ENCODE measurements around the gene SIGLEC7.

SIGLEC7 gene

DNA sequence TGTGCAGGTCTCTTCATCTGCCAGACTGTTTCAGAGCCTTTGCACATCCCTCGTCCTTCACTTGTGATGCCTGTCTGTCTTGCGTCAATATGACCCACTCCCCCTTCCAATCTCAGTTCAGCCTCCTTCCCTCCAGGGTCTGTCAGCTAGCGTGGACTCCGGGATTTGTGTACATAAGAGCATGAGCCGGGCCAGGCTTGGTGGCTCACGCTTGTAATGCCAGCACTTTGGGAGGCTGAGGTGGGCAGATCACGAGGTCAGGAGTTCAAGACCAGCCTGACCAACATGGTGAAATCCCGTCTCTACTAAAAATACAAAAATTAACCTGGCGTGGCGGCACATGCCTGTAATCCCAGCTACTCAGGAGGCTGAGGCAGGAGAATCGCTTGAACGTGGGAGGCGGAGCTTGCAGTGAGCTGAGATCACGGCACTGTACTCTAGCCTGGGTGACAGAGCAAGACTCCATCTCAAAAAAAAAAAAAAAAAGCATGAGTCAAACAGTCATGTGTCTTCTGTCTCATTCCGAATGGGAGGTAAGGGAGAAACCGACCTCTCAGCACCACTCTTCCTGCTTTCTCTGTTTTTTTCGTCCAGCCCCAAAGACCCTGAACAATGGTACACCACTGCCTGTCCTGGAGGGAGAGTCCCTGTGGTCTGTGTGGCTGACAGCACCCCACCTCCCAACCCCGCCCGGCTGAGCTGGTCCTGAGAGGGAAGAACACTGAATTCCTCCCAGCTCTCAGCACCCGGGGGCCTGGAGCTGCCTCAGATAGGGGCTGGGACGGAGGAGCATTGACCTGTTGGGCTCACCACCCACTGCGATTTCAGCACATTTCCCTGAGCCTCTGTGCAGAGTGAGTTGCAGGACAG is 19.8 kb upstream of the SIGLEC7 start:
- H3K23ac ChIP-seq (ENCODE audit: low read length) = no peak overlapping the region
- no peak overlapping the region for H2AK5ac ChIP-seq (ENCODE audit: low read length)
- H3K4me2 ChIP-seq (ENCODE audit: low read length) = no peak overlapping the region
- H2BK12ac ChIP-seq (ENCODE audit: low read length) = no peak overlapping the region
- no peaks in the 10 kb centered on the region for H3K79me2 ChIP-seq (ENCODE audit: control insufficient read depth, insufficient read depth, low read length, poor library complexity)
- H3K4me3 ChIP-seq (ENCODE audit: low read depth, low read length) = no peak overlapping the region
- DNase-seq = no peak
- H2BK5ac ChIP-seq (ENCODE audit: low read depth, low read length, poor library complexity) = no peak overlapping the region
- no peaks in the 10 kb centered on the region for H3K4me1 ChIP-seq (ENCODE audit: control insufficient read depth in 1 of 2, insufficient read depth in 2 of 2, low read length in 2 of 2)
- no peak overlapping the region for H3K14ac ChIP-seq (ENCODE audit: low read length)
- H3K18ac ChIP-seq (ENCODE audit: low read length) = no peak overlapping the region
- H3K79me1 ChIP-seq (ENCODE audit: low read length) = no peaks in the 10 kb centered on the region
- H3K36me3 ChIP-seq (ENCODE audit: control insufficient read depth in 1 of 2, insufficient read depth in 2 of 2, low read length in 2 of 2) = no peaks in the 10 kb centered on the region
- no CpG with 5 or more reads among the region's 22 CpGs for WGBS (ENCODE audit: extremely low coverage, insufficient coverage, insufficient read length)
- no peak overlapping the region for H3K4ac ChIP-seq (ENCODE audit: low read depth, low read length)
- H4K12ac ChIP-seq (ENCODE audit: low read depth, low read length) = no peak overlapping the region
- H4K8ac ChIP-seq (ENCODE audit: low read depth, low read length) = no peak overlapping the region
- H4K91ac ChIP-seq (ENCODE audit: low read depth, low read length) = no peak overlapping the region
- H2BK120ac ChIP-seq (ENCODE audit: insufficient read depth, low read length, poor library complexity) = no peak overlapping the region
- H3K9me3 ChIP-seq (ENCODE audit: insufficient read depth, low read depth, low read length) = no peaks in the 10 kb centered on the region
- H2AFZ ChIP-seq (ENCODE audit: insufficient read depth, low read length, poor library complexity) = no peak overlapping the region
- H3K27ac ChIP-seq (ENCODE audit: low read depth, low read length) = no peak overlapping the region
- H3K9ac ChIP-seq (ENCODE audit: low read length) = no peak overlapping the region
- no peaks in the 10 kb centered on the region for H3K27me3 ChIP-seq (ENCODE audit: insufficient read depth, low read length)

- no peaks in the 10 kb centered on the region for H3K9me3 ChIP-seq (ENCODE audit: insufficient read depth, low read depth, low read length)
- no peak for DNase-seq
- H3K9ac ChIP-seq (ENCODE audit: low read length) = no peak overlapping the region
- no peak overlapping the region for H2AFZ ChIP-seq (ENCODE audit: insufficient read depth, low read length, poor library complexity)
- H3K79me1 ChIP-seq (ENCODE audit: low read length) = no peaks in the 10 kb centered on the region
- H4K12ac ChIP-seq (ENCODE audit: low read depth, low read length) = no peak overlapping the region
- H2AK5ac ChIP-seq (ENCODE audit: low read length) = no peak overlapping the region
- H3K4me2 ChIP-seq (ENCODE audit: low read length) = no peak overlapping the region
- no peak overlapping the region for H3K4me3 ChIP-seq (ENCODE audit: low read depth, low read length)
- no peak overlapping the region for H4K91ac ChIP-seq (ENCODE audit: low read depth, low read length)
- no peak overlapping the region for H3K4ac ChIP-seq (ENCODE audit: low read depth, low read length)
- no peak overlapping the region for H3K27ac ChIP-seq (ENCODE audit: low read depth, low read length)
- no peak overlapping the region for H2BK120ac ChIP-seq (ENCODE audit: insufficient read depth, low read length, poor library complexity)
- no peaks in the 10 kb centered on the region for H3K79me2 ChIP-seq (ENCODE audit: control insufficient read depth, insufficient read depth, low read length, poor library complexity)
- no peak overlapping the region for H3K23ac ChIP-seq (ENCODE audit: low read length)
- no peaks in the 10 kb centered on the region for H3K27me3 ChIP-seq (ENCODE audit: insufficient read depth, low read length)
- no peak overlapping the region for H3K14ac ChIP-seq (ENCODE audit: low read length)
- no peak overlapping the region for H2BK12ac ChIP-seq (ENCODE audit: low read length)
- H2BK5ac ChIP-seq (ENCODE audit: low read depth, low read length, poor library complexity) = no peak overlapping the region
- WGBS (ENCODE audit: extremely low coverage, insufficient coverage, insufficient read length) = no CpG with 5 or more reads among the region's 6 CpGs
- no peak overlapping the region for H3K18ac ChIP-seq (ENCODE audit: low read length)
- no peaks in the 10 kb centered on the region for H3K36me3 ChIP-seq (ENCODE audit: control insufficient read depth in 1 of 2, insufficient read depth in 2 of 2, low read length in 2 of 2)
- no peaks in the 10 kb centered on the region for H3K4me1 ChIP-seq (ENCODE audit: control insufficient read depth in 1 of 2, insufficient read depth in 2 of 2, low read length in 2 of 2)
- H4K8ac ChIP-seq (ENCODE audit: low read depth, low read length) = no peak overlapping the region
These were observed 18.7 kb upstream of the SIGLEC7 start for GRCh38 chr19:51123381-51123800.

DNA sequence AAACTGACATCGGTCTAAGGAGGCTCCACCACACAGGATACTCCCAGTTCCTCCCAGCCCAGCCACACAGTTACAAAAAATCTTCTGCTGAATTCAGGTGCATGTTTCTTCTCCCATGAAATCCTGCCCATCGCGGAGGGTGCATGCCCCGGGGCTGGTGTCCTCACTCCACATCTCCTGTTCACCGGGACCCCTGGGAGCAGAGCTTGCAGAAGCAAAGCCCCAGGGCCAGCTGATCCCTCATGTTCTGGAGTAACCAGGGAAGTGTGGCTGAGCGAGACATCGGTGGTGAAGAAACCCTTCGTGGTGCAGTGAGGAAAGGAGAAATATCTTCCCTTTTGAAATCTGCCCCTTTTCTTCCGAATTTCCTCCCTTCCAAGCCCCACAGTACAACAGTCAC is 18.3 kb upstream of the SIGLEC7 start:
- no peaks in the 10 kb centered on the region for H3K79me2 ChIP-seq (ENCODE audit: control insufficient read depth, insufficient read depth, low read length, poor library complexity)
- no peaks in the 10 kb centered on the region for H3K27me3 ChIP-seq (ENCODE audit: insufficient read depth, low read length)
- H3K9ac ChIP-seq (ENCODE audit: low read length) = no peak overlapping the region
- H2BK12ac ChIP-seq (ENCODE audit: low read length) = no peak overlapping the region
- H3K27ac ChIP-seq (ENCODE audit: low read depth, low read length) = no peak overlapping the region
- no peak overlapping the region for H3K4ac ChIP-seq (ENCODE audit: low read depth, low read length)
- no peak overlapping the region for H2BK5ac ChIP-seq (ENCODE audit: low read depth, low read length, poor library complexity)
- H3K4me1 ChIP-seq (ENCODE audit: control insufficient read depth in 1 of 2, insufficient read depth in 2 of 2, low read length in 2 of 2) = no peaks in the 10 kb centered on the region
- no peaks in the 10 kb centered on the region for H3K36me3 ChIP-seq (ENCODE audit: control insufficient read depth in 1 of 2, insufficient read depth in 2 of 2, low read length in 2 of 2)
- no CpG with 5 or more reads among the region's 9 CpGs for WGBS (ENCODE audit: extremely low coverage, insufficient coverage, insufficient read length)
- no peak overlapping the region for H4K12ac ChIP-seq (ENCODE audit: low read depth, low read length)
- H3K79me1 ChIP-seq (ENCODE audit: low read length) = no peaks in the 10 kb centered on the region
- no peak for DNase-seq
- H3K9me3 ChIP-seq (ENCODE audit: insufficient read depth, low read depth, low read length) = no peaks in the 10 kb centered on the region
- H3K14ac ChIP-seq (ENCODE audit: low read length) = no peak overlapping the region
- H3K23ac ChIP-seq (ENCODE audit: low read length) = no peak overlapping the region
- no peak overlapping the region for H4K91ac ChIP-seq (ENCODE audit: low read depth, low read length)
- H2BK120ac ChIP-seq (ENCODE audit: insufficient read depth, low read length, poor library complexity) = no peak overlapping the region
- no peak overlapping the region for H4K8ac ChIP-seq (ENCODE audit: low read depth, low read length)
- no peak overlapping the region for H3K4me2 ChIP-seq (ENCODE audit: low read length)
- no peak overlapping the region for H3K18ac ChIP-seq (ENCODE audit: low read length)
- H2AFZ ChIP-seq (ENCODE audit: insufficient read depth, low read length, poor library complexity) = no peak overlapping the region
- H3K4me3 ChIP-seq (ENCODE audit: low read depth, low read length) = no peak overlapping the region
- no peak overlapping the region for H2AK5ac ChIP-seq (ENCODE audit: low read length)

- Histone ChIP-seq H4K91ac (ENCODE audit: low read depth, low read length) (no peak overlapping the region), H2BK5ac (ENCODE audit: low read depth, low read length, poor library complexity) (no peak overlapping the region), H3K9ac (ENCODE audit: low read length) (no peak overlapping the region), H3K9me3 (ENCODE audit: insufficient read depth, low read depth, low read length) (no peaks in the 10 kb centered on the region), H3K18ac (ENCODE audit: low read length) (no peak overlapping the region), H3K27ac (ENCODE audit: low read depth, low read length) (no peak overlapping the region), H3K36me3 (ENCODE audit: control insufficient read depth in 1 of 2, insufficient read depth in 2 of 2, low read length in 2 of 2) (no peaks in the 10 kb centered on the region), H3K79me2 (ENCODE audit: control insufficient read depth, insufficient read depth, low read length, poor library complexity) (no peaks in the 10 kb centered on the region), H2BK120ac (ENCODE audit: insufficient read depth, low read length, poor library complexity) (no peak overlapping the region), H4K8ac (ENCODE audit: low read depth, low read length) (no peak overlapping the region), H4K12ac (ENCODE audit: low read depth, low read length) (no peak overlapping the region), H3K4me2 (ENCODE audit: low read length) (no peak overlapping the region), H3K4me1 (ENCODE audit: control insufficient read depth in 1 of 2, insufficient read depth in 2 of 2, low read length in 2 of 2) (no peaks in the 10 kb centered on the region), H3K27me3 (ENCODE audit: insufficient read depth, low read length) (no peaks in the 10 kb centered on the region), H3K14ac (ENCODE audit: low read length) (no peak overlapping the region), H2BK12ac (ENCODE audit: low read length) (no peak overlapping the region), H3K23ac (ENCODE audit: low read length) (no peak overlapping the region), H3K4me3 (ENCODE audit: low read depth, low read length) (no peak overlapping the region), H3K79me1 (ENCODE audit: low read length) (no peaks in the 10 kb centered on the region), H2AK5ac (ENCODE audit: low read length) (no peak overlapping the region), H3K4ac (ENCODE audit: low read depth, low read length) (no peak overlapping the region), H2AFZ (ENCODE audit: insufficient read depth, low read length, poor library complexity) (no peak overlapping the region)
- WGBS (ENCODE audit: extremely low coverage, insufficient coverage, insufficient read length) = no CpG with 5 or more reads among the region's 9 CpGs
- DNase-seq = no peak
These were observed 17.9 kb upstream of the SIGLEC7 start for GRCh38 chr19:51124216-51124615.
